Uterus (tissue), 2 donors: ENCODE measurements around the gene ZC3H18.

Source experiments
- POLR2A ChIP-seq, 2 donors: fragments of 450-650 bp; IDR thresholded peaks; one replicate each; pipeline ENCODE4 v1.6.1; 2016; ENCODE audit warnings: antibody characterized with exemption in 2 of 2, mild to moderate bottlenecking in 1 of 2, moderate library complexity in 1 of 2
- TF ChIP-seq, protein P1 (sequence below), 4 experiments: fragments of 200-600 bp in 2 of 4; fragments of 450-650 bp in 2 of 4; sonication (generic) in 2 of 4; IDR thresholded peaks; one replicate each; pipeline ENCODE4 v1.5.1; 2016 to 2019; ENCODE audit warnings: antibody characterized with exemption in 4 of 4, mild to moderate bottlenecking in 2 of 4, moderate library complexity in 1 of 4

DNA sequence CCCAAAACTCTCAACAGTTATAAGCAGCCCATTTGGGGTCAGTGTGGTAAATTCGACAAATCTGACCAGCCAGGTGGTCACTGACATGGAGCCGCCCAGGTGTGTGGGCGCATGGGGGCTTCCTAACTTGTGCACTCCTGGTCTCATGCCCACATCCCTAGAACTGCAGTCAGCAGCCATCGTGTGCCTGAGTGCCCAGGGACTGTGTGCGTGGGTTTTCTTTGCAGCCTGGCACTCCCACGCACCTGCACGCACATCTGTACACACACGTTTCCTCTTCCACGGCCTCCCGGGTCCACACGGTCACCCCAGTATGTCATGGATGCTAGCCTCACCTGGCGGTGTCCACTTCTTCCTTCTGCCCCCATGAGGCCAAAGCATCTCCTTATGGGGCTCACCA is 38.9 kb upstream of the ZC3H18 start:
- TF ChIP-seq, protein P1, sequence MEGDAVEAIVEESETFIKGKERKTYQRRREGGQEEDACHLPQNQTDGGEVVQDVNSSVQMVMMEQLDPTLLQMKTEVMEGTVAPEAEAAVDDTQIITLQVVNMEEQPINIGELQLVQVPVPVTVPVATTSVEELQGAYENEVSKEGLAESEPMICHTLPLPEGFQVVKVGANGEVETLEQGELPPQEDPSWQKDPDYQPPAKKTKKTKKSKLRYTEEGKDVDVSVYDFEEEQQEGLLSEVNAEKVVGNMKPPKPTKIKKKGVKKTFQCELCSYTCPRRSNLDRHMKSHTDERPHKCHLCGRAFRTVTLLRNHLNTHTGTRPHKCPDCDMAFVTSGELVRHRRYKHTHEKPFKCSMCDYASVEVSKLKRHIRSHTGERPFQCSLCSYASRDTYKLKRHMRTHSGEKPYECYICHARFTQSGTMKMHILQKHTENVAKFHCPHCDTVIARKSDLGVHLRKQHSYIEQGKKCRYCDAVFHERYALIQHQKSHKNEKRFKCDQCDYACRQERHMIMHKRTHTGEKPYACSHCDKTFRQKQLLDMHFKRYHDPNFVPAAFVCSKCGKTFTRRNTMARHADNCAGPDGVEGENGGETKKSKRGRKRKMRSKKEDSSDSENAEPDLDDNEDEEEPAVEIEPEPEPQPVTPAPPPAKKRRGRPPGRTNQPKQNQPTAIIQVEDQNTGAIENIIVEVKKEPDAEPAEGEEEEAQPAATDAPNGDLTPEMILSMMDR (IDR thresholded peaks at IDR 0.05) = no peak
- TF ChIP-seq POLR2A (IDR thresholded peaks at IDR 0.05) = no peak
